CD14-positive monocyte (primary cell): Measurements from ENCODE around the gene DGKB. TPM values are rescaled to one million over a fixed set of nuclear protein-coding genes. Genes with fewer than 3 reads are reported as not detected.

Experiments
- DNase-seq, 3 donors: peaks; one replicate each; pipeline ENCODE4 v3.0.0-alpha.2; 2011 to 2022
- H2AFZ ChIP-seq: 2 replicates; pipeline ENCODE4 v1.6.0; 2012; ENCODE audit warnings: mild to moderate bottlenecking, low read depth, low read length, inconsistent platforms; ENCODE audit not compliant: insufficient read depth, poor library complexity, severe bottlenecking
- H3K27ac ChIP-seq, 2 donors: 1 replicate in 1 of 2; 2 replicates in 1 of 2; pipeline ENCODE4 v1.5.1; 2012 to 2013; ENCODE audit warnings: low read length in 2 of 2, control low read depth in 1 of 2, inconsistent platforms in 1 of 2, low read depth in 1 of 2, mild to moderate bottlenecking in 1 of 2
- H3K27me3 ChIP-seq, 2 donors: one replicate each; pipeline versions ENCODE4 v1.6.0 to v1.6.1; 2011 to 2013; ENCODE audit warnings: low read length in 2 of 2; ENCODE audit not compliant: control insufficient read depth in 2 of 2, insufficient read depth in 2 of 2
- H3K36me3 ChIP-seq, 2 donors: replicated peaks in 1 of 2; 1 replicate in 1 of 2; 2 replicates in 1 of 2; pipeline versions ENCODE4 v1.5.1 to v1.6.1; 2012 to 2013; ENCODE audit warnings: low read length in 2 of 2, control low read depth in 1 of 2, inconsistent platforms in 1 of 2, mild to moderate bottlenecking in 1 of 2; ENCODE audit not compliant: insufficient read depth in 2 of 2, control insufficient read depth in 1 of 2
- H3K4me1 ChIP-seq, 2 donors: 1 replicate in 1 of 2; 2 replicates in 1 of 2; pipeline versions ENCODE4 v1.5.1 to v1.6.1; 2012 to 2013; ENCODE audit warnings: low read length in 2 of 2, control low read depth in 1 of 2, inconsistent platforms in 1 of 2, mild to moderate bottlenecking in 1 of 2, moderate library complexity in 1 of 2; ENCODE audit not compliant: insufficient read depth in 2 of 2, control insufficient read depth in 1 of 2
- H3K4me2 ChIP-seq: replicated peaks from 2 replicates; pipeline ENCODE3; 2012; ENCODE audit warnings: low read length, moderate library complexity, mild to moderate bottlenecking; ENCODE audit not compliant: poor library complexity, severe bottlenecking; ENCODE audit errors: extremely low read depth
- H3K4me3 ChIP-seq, 3 experiments: fragments of 200-600 bp in 1 of 3; sonication (generic) in 1 of 3; replicated peaks in 1 of 3; 1 replicate in 2 of 3; 2 replicates in 1 of 3; pipeline ENCODE4 v1.5.1; 2011 to 2013; ENCODE audit warnings: low read length in 3 of 3, mild to moderate bottlenecking in 3 of 3, control low read depth in 2 of 3, low read depth in 2 of 3, inconsistent platforms in 1 of 3, moderate library complexity in 1 of 3
- H3K79me2 ChIP-seq: 2 replicates; pipeline ENCODE4 v1.6.0; 2012; ENCODE audit warnings: mild to moderate bottlenecking, control low read depth, inconsistent platforms, low read length, moderate library complexity; ENCODE audit not compliant: insufficient read depth
- H3K9ac ChIP-seq: 2 replicates; pipeline ENCODE4 v1.6.0; 2017; ENCODE audit warnings: low read length, mild to moderate bottlenecking; ENCODE audit not compliant: insufficient read depth, poor library complexity, severe bottlenecking
- H3K9me3 ChIP-seq, 2 donors: replicated peaks in 1 of 2; 1 replicate in 1 of 2; 2 replicates in 1 of 2; pipeline versions ENCODE4 v1.5.1 to v1.6.1; 2012 to 2013; ENCODE audit warnings: low read length in 2 of 2, control low read depth in 1 of 2; ENCODE audit not compliant: control insufficient read depth in 1 of 2, insufficient read depth in 1 of 2
- H4K20me1 ChIP-seq: 2 replicates; pipeline ENCODE4 v1.6.0; 2012; ENCODE audit warnings: mild to moderate bottlenecking, low read length, control low read depth, moderate library complexity; ENCODE audit not compliant: insufficient read depth
- H3K27ac Mint-ChIP-seq, 7 donors: one replicate each; pipeline ENCODE4 v1.8.0; 2020; ENCODE audit warnings: mild to moderate bottlenecking in 7 of 7, mixed read lengths in 7 of 7, moderate library complexity in 6 of 7, inconsistent platforms in 2 of 7
- H3K27me3 Mint-ChIP-seq, 3 donors: one replicate each; pipeline ENCODE4 v1.8.0; 2021 to 2022; ENCODE audit warnings: low read depth in 3 of 3, mild to moderate bottlenecking in 3 of 3, mixed read lengths in 3 of 3, moderate library complexity in 3 of 3, inconsistent platforms in 1 of 3
- H3K36me3 Mint-ChIP-seq, 2 donors: one replicate each; pipeline ENCODE4 v1.8.0; 2020; ENCODE audit warnings: mixed read lengths in 2 of 2, inconsistent platforms in 1 of 2, mild to moderate bottlenecking in 1 of 2
- H3K4me1 Mint-ChIP-seq: one replicate; pipeline ENCODE4 v1.8.0; 2020; ENCODE audit warnings: mild to moderate bottlenecking, mixed read lengths
- H3K4me3 Mint-ChIP-seq, 2 donors: one replicate each; pipeline ENCODE4 v1.8.0; 2020; ENCODE audit warnings: mild to moderate bottlenecking in 2 of 2, mixed read lengths in 2 of 2, moderate library complexity in 1 of 2
- H3K9me3 Mint-ChIP-seq, 7 donors: one replicate each; pipeline ENCODE4 v1.8.0; 2020 to 2022; ENCODE audit warnings: mixed read lengths in 7 of 7, mild to moderate bottlenecking in 6 of 7, moderate library complexity in 6 of 7, inconsistent platforms in 2 of 7
- CTCF ChIP-seq: fragments of 200-600 bp; IDR thresholded peaks from one replicate; pipeline ENCODE4 v1.8.0; 2022; ENCODE audit warnings: antibody characterized with exemption, mild to moderate bottlenecking
- WGBS: methylation state at CpG from one replicate; pipeline ENCODE4 v1.1.5; 2013; ENCODE audit warnings: missing lambda C conversion rate; ENCODE audit not compliant: insufficient coverage; 5-methylcytosine and 5-hydroxymethylcytosine counted together
- intact Hi-C, 2 donors: fragments of 100-400 bp; cut with micrococcal nuclease; formaldehyde crosslinking; loops; one replicate each; pipeline versions ENCODE4 v1.15.0 to v1.15.1; 2023
- polyA plus RNA-seq, 3 donors: library from polyadenylated mRNA; depleted of rRNA in 1 of 3; unstranded in 2 of 3; stranded (reverse) in 1 of 3; fragments of 300-500 nt in 2 of 3; fragments of >200 nt in 1 of 3; fragmentation: Illumina TruSeq in 2 of 3; gene quantifications; 1 replicate in 2 of 3; 2 replicates in 1 of 3; pipeline ENCODE4 v1.2.3, GENCODE V29; 2012 to 2021

DGKB gene
- polyA plus RNA-seq, 3 donors = not detected

- H3K4me2 ChIP-seq = no peak overlapping the region
- H3K4me1 Mint-ChIP-seq = peaks cover 16% of the 10 kb centered on the region
- H3K4me1 ChIP-seq = peaks cover 10 to 11% of the 10 kb centered on the region in 2 donors
- no peaks in the 10 kb centered on the region for H3K79me2 ChIP-seq
- no peak overlapping the region for H2AFZ ChIP-seq
- 100% methylated on average over 2 of the region's 7 CpGs for WGBS
- no peaks in the 10 kb centered on the region for H3K36me3 Mint-ChIP-seq
- H3K9me3 ChIP-seq = no peaks in the 10 kb centered on the region
- H3K4me3 ChIP-seq = no peak overlapping the region
- no peaks in the 10 kb centered on the region for H3K36me3 ChIP-seq
- no peak overlapping the region for H3K27ac ChIP-seq
- H4K20me1 ChIP-seq = no peaks in the 10 kb centered on the region
- DNase-seq = no peak
- H3K27ac Mint-ChIP-seq = no peak overlapping the region
- H3K27me3 Mint-ChIP-seq = no peaks in the 10 kb centered on the region
- no peak for TF ChIP-seq CTCF
- H3K4me3 Mint-ChIP-seq = no peak overlapping the region
- no peak overlapping the region for H3K9ac ChIP-seq
- intact Hi-C loops = no loop called here
- H3K27me3 ChIP-seq = no peaks in the 10 kb centered on the region
- peaks cover 0 to 6% (median 0%) of the 10 kb centered on the region in 7 donors for H3K9me3 Mint-ChIP-seq
Measured at GRCh38 chr7:14685167-14685566, 217.4 kb downstream of the DGKB start.

- no peaks in the 10 kb centered on the region for H3K27me3 ChIP-seq
- Mint-ChIP-seq H3K36me3 (no peaks in the 10 kb centered on the region), H3K9me3 (peaks cover 0 to 2% (median 0%) of the 10 kb centered on the region in 7 donors), H3K4me1 (peaks cover 2% of the 10 kb centered on the region), H3K4me3 (no peak overlapping the region), H3K27me3 (no peaks in the 10 kb centered on the region), H3K27ac (no peak overlapping the region)
- no peaks in the 10 kb centered on the region for H4K20me1 ChIP-seq
- TF ChIP-seq CTCF = no peak
- no peak overlapping the region for H3K9ac ChIP-seq
- no peak overlapping the region for H2AFZ ChIP-seq
- peaks cover 0 to under 1% of the 10 kb centered on the region in 2 donors for H3K4me1 ChIP-seq
- no peak for DNase-seq
- no peaks in the 10 kb centered on the region for H3K36me3 ChIP-seq
- intact Hi-C loops = no loop called here
- no CpG with 5 or more reads among the region's 4 CpGs for WGBS
- no peak overlapping the region for H3K4me3 ChIP-seq
- H3K4me2 ChIP-seq = no peak overlapping the region
- no peaks in the 10 kb centered on the region for H3K9me3 ChIP-seq
- H3K27ac ChIP-seq = no peak overlapping the region
- H3K79me2 ChIP-seq = no peaks in the 10 kb centered on the region
Measured at GRCh38 chr7:14682910-14683465, 219.6 kb downstream of the DGKB start.
